Activated T-helper 17 cell treated with anti-CD3 and anti-CD28 coated beads, Interleukin-2, amount 50 U/mL, for 72 hours (primary cell): Measurements from ENCODE around the gene PGAM4. TPM values are rescaled to one million over a fixed set of nuclear protein-coding genes. Genes with fewer than 3 reads are reported as not detected.
A peak's percentile ranks its signal among the peaks of the same experiment; 100 is the strongest.
"Not testable (repeated sequence)": the region's sequence is repeated elsewhere in the genome, so short reads cannot be mapped to it uniquely, and the experiment has no call there.

Source experiments
- ATAC-seq: fragments of 150-1000 bp; cut with Tn5 transposase; replicated peaks from 2 replicates; pipeline ENCODE4 v1.10.0; 2021; ENCODE audit warnings: mild to moderate bottlenecking, moderate library complexity
- H3K27ac Mint-ChIP-seq: one replicate; pipeline ENCODE4 v1.8.0; 2022; ENCODE audit warnings: mixed read lengths
- H3K27me3 Mint-ChIP-seq: one replicate; pipeline ENCODE4 v1.8.0; 2022; ENCODE audit warnings: mixed read lengths
- H3K36me3 Mint-ChIP-seq: one replicate; pipeline ENCODE4 v1.8.0; 2022; ENCODE audit warnings: low read depth, mild to moderate bottlenecking, mixed read lengths
- H3K4me1 Mint-ChIP-seq: one replicate; pipeline ENCODE4 v1.8.0; 2022; ENCODE audit warnings: mixed read lengths
- H3K4me3 Mint-ChIP-seq: one replicate; pipeline ENCODE4 v1.8.0; 2022; ENCODE audit warnings: mild to moderate bottlenecking, mixed read lengths
- H3K9me3 Mint-ChIP-seq: one replicate; pipeline ENCODE4 v1.8.0; 2022; ENCODE audit warnings: mixed read lengths
- total RNA-seq, 2 donors: library from RNA; stranded (reverse); gene quantifications; one replicate each; pipeline ENCODE4 v1.2.3, GENCODE V29; 2022

Gene PGAM4
- total RNA-seq, 2 donors from 2014 or later: not detected

DNA sequence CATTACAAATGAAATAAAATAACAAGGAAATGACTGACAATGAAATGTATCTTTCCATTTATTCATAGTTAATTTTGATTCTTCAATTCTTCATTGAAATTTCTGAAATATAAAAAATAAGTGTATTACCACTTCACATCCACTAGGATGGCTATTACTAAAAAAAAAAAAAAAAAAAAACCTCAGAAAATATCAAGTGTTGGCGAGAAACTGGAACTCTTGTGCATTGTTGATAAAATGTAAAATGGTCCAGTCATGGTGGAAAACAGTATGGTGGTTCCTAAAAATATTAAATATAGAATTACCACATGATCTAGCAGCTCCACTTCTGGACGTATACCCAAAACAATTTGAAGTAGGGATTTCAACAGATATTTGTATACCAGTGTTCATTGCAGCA lies 22.9 kb downstream of the PGAM4 start:
- H3K4me1 Mint-ChIP-seq: no peaks in the 10 kb centered on the region
- H3K36me3 Mint-ChIP-seq: no peaks in the 10 kb centered on the region
- H3K27me3 Mint-ChIP-seq: no peaks in the 10 kb centered on the region
- no peak overlapping the region for H3K4me3 Mint-ChIP-seq
- H3K9me3 Mint-ChIP-seq: no peaks in the 10 kb centered on the region
- ATAC-seq: no peak
- no peak overlapping the region for H3K27ac Mint-ChIP-seq

DNA sequence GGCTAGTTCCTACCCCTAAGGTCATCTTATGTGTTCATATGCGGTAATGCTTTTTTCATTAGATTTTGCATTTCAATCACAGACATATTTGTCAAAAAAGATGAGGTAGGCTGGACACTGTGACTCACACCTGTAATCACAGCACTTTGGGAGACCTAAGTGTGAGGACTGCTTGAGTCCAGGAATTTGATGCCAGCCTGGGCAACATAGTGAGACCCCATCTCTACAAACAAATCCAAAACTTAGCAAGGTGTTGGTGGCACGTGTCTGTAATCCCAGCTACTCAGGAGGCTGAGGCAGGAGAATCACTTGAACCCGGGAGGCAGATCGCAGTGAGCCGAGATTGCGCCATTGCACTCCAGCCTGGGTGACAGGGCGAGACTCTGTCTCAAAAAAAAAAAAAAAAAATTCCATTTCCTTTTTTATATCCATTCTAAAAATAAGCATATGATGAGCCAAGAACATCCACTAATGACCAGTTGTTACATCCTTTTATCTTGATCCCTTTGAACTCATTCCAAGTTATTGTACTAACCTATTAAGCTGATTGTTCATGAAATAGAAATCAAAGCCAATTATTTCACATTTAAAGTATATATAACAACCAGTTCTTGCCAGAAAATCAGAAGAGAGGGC lies 23.4 kb downstream of the PGAM4 start:
- Mint-ChIP-seq H3K9me3 (no peaks in the 10 kb centered on the region), H3K4me1 (no peaks in the 10 kb centered on the region), H3K27me3 (no peaks in the 10 kb centered on the region), H3K36me3 (no peaks in the 10 kb centered on the region), H3K27ac (no peak overlapping the region), H3K4me3 (no peak overlapping the region)
- ATAC-seq: no peak

DNA sequence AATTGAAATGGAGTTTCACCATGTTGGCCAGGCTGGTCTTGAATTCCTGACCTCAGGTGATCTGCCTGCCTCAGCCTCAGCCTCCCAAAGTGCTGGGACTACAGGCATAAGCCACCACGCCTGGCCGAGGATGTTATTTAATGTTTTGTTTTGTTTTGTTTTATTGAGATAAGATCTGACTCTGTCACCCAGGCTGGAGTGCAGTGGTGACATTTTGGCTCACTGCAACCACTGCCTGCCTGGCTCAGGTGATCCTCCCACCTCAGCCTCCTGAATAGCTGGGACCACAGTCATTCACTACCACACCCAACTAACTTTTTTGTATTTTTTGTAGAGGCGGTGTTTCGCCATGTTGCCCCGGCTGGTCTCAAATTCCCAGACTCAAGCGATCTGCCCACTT lies 24.4 kb downstream of the PGAM4 start:
- not testable (repeated sequence) for H3K36me3 Mint-ChIP-seq, H3K9me3 Mint-ChIP-seq, ATAC-seq, H3K27me3 Mint-ChIP-seq, H3K4me3 Mint-ChIP-seq, H3K27ac Mint-ChIP-seq, H3K4me1 Mint-ChIP-seq

DNA sequence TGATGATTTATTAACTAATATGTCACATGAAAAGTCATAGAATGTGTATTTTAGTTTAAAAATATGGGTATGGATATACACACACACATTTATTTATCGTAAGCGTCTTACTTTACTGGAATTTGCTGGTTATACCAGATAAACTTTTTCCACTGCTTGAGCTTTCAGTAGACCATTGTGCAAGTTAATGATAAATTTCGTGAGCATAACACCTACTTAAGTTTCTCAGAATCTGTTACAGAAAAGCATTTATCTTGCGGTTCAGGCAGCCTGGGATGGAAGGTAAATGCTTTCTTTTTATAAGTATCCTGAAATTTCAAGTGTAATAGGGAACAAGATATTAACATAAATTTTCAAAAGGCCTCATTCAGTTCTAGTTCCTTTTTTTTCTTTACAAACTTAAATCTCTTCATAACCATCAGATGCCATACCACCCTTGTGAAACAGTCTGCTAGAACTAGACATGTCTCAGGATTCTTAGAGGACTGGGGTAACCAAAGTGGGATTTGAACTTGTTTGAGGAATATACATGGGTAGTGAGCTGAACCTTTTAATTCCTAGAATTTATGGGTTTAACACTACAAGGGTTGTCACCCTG lies 31.3 kb downstream of the PGAM4 start:
- H3K27ac Mint-ChIP-seq: no peak overlapping the region
- H3K4me3 Mint-ChIP-seq: no peak overlapping the region
- no peaks in the 10 kb centered on the region for H3K4me1 Mint-ChIP-seq
- no peaks in the 10 kb centered on the region for H3K36me3 Mint-ChIP-seq
- H3K9me3 Mint-ChIP-seq: no peaks in the 10 kb centered on the region
- H3K27me3 Mint-ChIP-seq: no peaks in the 10 kb centered on the region
- no peak for ATAC-seq

DNA sequence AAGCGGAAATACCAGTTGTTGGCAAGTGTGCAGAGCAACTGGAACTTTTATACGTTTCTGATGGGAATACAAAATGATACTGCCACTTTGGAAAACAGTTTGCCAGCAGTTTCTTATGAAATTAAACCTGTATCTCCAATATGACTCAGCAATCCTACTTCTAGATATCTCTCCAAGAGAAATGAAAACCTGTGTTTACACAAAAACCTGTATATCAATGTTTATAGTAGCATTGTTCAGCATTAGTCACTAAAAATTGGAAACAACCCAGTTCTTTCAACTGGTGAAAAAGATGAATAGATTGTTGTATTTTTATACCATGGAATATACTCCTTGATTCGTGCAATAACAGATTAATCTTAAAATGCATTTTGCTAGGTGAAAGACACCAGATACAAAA lies 32.1 kb downstream of the PGAM4 start:
- Mint-ChIP-seq H3K27ac (no peak overlapping the region), H3K4me1 (no peaks in the 10 kb centered on the region), H3K27me3 (no peaks in the 10 kb centered on the region), H3K4me3 (no peak overlapping the region), H3K9me3 (no peaks in the 10 kb centered on the region), H3K36me3 (no peaks in the 10 kb centered on the region)
- ATAC-seq: no peak

DNA sequence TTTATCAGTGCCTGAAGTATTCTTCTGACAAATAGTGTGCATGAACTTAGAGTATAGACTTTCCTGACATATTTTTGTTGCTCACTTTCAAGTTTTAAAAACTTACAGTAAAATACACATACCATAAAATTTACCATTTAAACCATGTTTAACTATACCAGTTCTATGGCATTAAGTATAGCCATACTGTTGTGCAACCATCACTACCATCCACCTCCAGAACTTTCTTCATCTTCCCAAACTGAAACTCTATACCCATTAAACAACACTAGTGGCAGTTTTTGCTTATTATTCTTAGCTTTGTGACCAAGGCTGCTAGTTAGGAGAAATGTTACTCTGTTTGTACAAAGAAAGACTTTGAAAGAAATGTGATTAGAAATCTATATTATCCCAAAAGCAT lies 33.1 kb downstream of the PGAM4 start:
- Mint-ChIP-seq H3K4me1 (no peaks in the 10 kb centered on the region), H3K4me3 (no peak overlapping the region), H3K27me3 (no peaks in the 10 kb centered on the region), H3K27ac (no peak overlapping the region), H3K9me3 (no peaks in the 10 kb centered on the region), H3K36me3 (no peaks in the 10 kb centered on the region)
- ATAC-seq: no peak

DNA sequence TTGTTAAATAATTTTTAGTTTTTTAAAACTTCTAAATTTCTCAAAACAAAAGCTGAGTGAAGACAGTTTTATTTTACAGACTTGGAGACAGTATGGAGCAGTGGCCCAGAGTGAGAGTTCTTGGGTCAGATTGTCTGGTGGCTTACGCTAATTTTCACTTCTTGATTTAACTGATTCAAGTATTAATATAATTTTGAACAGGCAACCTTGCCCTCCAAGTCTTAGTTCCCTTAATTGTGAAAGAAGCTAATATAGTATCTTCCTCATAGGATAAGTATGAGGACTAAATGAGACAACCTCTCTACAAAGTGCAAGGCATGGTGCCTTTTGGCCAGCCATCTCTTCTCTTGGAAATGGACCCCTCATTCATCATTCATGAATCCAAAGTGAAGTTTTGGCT lies 33.6 kb downstream of the PGAM4 start:
- no peak for ATAC-seq
- H3K27me3 Mint-ChIP-seq: no peaks in the 10 kb centered on the region
- no peak overlapping the region for H3K4me3 Mint-ChIP-seq
- H3K4me1 Mint-ChIP-seq: no peaks in the 10 kb centered on the region
- H3K27ac Mint-ChIP-seq: no peak overlapping the region
- H3K36me3 Mint-ChIP-seq: no peaks in the 10 kb centered on the region
- no peaks in the 10 kb centered on the region for H3K9me3 Mint-ChIP-seq

DNA sequence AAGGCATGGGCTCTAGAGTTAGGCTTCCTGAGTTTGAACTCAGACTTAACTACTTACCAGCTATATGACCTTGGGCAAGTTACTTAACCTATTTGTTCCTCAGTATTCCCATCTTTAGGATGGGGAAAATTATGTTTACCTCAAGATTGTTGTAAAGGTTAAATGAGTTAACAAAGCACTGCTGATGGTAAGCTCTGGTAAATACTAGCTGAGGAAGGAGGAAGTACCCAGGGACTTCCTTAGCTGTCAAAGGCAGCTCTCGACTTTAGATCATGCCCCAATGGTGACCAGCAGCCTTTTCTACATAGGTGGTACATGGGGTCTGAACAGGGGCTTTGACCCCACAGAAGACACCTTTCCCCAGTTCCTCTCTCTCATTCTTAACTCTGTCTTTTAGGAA lies 38.9 kb downstream of the PGAM4 start:
- H3K4me3 Mint-ChIP-seq: no peak overlapping the region
- no peak for ATAC-seq
- H3K27ac Mint-ChIP-seq: no peak overlapping the region
- no peaks in the 10 kb centered on the region for H3K36me3 Mint-ChIP-seq
- no peaks in the 10 kb centered on the region for H3K27me3 Mint-ChIP-seq
- H3K4me1 Mint-ChIP-seq: no peaks in the 10 kb centered on the region
- H3K9me3 Mint-ChIP-seq: no peaks in the 10 kb centered on the region

DNA sequence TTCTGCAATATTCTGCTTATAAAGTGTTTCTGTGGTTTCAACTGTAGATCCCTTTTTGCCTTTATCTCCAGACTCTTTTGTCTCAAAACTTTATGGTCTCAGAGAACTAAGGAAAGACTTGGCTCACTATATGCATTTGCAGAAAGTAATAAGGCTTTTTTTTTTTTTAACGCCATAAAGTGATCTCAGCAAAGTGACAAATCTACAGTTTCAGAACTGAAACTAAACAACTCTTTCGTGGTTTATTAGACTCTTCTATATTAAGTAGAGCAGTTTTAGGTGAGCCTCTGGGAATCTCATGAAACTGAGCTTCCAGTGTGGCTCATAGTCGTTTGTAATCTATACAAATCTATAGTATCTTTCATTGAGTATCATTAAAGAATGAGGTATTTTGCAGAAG lies 43.7 kb downstream of the PGAM4 start:
- ATAC-seq: peak; percentile 52
- no peaks in the 10 kb centered on the region for H3K27me3 Mint-ChIP-seq
- H3K9me3 Mint-ChIP-seq: no peaks in the 10 kb centered on the region
- H3K27ac Mint-ChIP-seq: no peak overlapping the region
- no peaks in the 10 kb centered on the region for H3K4me1 Mint-ChIP-seq
- H3K36me3 Mint-ChIP-seq: no peaks in the 10 kb centered on the region
- H3K4me3 Mint-ChIP-seq: no peak overlapping the region

DNA sequence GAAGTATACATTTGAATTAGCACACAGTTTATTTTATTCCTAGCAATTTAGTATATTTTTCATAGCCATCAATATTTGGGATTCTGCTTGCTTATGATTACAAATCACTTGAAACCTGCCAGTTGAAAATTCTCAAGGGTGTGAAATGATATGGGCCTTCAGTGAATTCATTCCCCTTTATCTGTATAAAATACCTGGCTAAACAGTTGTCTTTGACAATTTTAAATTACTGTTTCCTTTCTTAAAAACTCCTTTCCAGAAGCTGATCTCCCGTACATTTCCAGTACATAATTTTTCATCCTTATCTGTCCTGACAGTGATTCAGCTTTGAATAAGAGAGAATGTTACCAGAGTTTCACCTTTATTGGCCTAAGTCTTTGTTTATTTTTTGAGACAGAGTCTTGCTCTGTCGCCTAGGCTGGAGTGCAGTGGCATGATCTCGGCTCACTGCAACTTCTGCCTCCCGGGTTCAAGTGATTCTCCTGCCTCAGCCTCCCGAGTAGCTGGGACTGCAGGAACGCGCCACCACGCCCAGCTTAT lies 45.0 kb downstream of the PGAM4 start:
- Mint-ChIP-seq H3K4me3 (no peak overlapping the region), H3K4me1 (no peaks in the 10 kb centered on the region), H3K27ac (no peak overlapping the region), H3K27me3 (no peaks in the 10 kb centered on the region), H3K9me3 (no peaks in the 10 kb centered on the region), H3K36me3 (no peaks in the 10 kb centered on the region)
- no peak for ATAC-seq

DNA sequence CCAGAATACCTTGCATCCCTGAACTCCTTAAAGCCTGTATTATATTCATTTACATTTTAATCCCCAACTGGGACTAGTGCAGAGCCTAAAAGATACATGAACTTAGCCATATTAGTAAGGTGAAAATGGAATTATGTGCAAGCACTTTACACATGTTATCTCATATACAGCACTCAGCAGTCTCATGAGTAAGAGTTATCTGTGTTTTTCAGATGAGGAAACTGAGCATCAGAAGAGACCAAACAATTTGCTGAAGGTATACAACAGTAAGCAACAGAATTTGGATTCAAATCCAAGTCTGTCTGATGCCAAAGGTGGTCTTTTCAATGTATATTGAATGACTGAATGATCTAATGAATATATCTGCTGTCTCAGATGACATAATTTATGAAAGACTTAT lies 46.7 kb downstream of the PGAM4 start:
- Mint-ChIP-seq H3K4me3 (no peak overlapping the region), H3K27ac (no peak overlapping the region), H3K27me3 (no peaks in the 10 kb centered on the region), H3K36me3 (no peaks in the 10 kb centered on the region), H3K4me1 (no peaks in the 10 kb centered on the region), H3K9me3 (no peaks in the 10 kb centered on the region)
- ATAC-seq: no peak

DNA sequence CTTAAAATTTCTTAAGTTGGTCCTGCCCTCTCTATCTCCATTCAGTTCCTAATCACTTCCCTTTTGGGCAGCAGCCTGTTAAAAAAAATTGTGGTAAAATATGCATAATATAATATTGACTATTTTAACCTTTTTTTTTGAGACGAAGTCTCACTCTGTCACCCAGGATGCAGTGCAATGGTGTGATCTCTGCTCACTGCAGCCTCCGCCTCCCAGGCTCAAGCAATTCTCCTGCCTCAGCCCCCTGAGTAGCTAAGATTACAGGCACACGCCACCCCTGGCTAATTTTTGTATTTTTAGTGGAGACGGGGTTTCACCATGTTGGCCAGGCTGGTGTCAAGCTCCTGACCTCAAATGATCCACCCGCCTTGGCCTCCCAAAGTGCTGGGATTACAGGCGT lies 50.1 kb downstream of the PGAM4 start:
- not testable (repeated sequence) for H3K9me3 Mint-ChIP-seq, ATAC-seq, H3K27me3 Mint-ChIP-seq, H3K36me3 Mint-ChIP-seq, H3K4me3 Mint-ChIP-seq, H3K27ac Mint-ChIP-seq
- peaks cover 11% of the 10 kb centered on the region for H3K4me1 Mint-ChIP-seq

DNA sequence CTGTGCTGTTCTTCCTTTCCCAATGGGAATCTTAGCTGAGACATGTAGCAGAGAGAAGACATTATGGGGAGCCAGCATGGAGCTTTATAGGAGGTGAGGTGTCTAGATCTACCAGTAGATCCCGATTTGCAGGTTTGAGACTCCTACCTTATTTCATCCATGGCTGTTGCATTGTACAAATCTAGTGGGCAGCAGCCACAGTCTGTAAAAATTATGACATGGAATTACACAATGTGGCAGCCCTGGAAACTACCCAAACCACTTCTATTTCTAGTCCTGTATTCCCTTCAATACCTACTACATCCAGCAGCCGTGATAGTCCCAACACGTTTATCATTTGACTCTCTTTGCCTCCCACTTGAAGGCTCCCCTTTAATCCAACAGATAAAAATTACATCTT lies 50.9 kb downstream of the PGAM4 start:
- ATAC-seq: no peak
- Mint-ChIP-seq H3K4me3 (peak overlapping the region; percentile 78), H3K36me3 (no peaks in the 10 kb centered on the region), H3K9me3 (no peaks in the 10 kb centered on the region), H3K4me1 (peaks cover 11% of the 10 kb centered on the region), H3K27ac (no peak overlapping the region), H3K27me3 (no peaks in the 10 kb centered on the region)
